ENCODE results near the gene AQR.

The AQR gene

DNA sequence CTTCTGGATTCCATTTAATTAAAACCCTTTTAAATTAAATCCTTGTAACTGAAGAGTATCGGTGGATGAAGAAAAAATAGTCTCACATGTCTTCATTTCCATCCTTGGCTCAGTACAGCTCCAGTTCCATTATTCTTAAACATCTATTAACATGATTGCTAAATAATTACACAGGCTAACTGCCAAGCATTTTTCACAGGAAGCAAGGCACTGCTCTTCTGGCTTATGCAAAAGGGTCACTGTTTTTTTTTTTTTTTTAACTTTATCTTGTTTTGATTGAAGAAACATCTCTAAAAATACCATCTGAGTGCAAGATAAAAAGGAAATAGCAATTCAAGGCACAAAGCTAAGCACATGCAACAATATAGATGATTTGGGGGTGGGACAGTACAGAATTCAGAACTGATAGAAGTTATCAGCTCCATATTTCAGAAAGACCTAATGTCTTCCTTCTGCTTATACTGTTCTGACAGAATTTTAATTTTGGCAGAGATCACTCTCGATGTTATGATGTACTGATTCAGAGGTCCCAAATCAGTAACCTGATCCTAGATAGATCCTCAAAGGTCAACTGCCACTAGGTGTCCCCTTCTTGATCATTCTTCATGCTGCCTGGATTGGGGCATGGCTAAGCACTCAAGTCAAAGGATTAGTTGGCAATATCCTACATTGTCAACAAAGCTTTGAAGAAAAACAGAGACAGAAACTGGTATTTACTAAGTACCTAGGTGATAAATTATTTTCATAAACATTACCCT, 116.4 kb downstream of the AQR start:
- TF ChIP-seq, protein P1, sequence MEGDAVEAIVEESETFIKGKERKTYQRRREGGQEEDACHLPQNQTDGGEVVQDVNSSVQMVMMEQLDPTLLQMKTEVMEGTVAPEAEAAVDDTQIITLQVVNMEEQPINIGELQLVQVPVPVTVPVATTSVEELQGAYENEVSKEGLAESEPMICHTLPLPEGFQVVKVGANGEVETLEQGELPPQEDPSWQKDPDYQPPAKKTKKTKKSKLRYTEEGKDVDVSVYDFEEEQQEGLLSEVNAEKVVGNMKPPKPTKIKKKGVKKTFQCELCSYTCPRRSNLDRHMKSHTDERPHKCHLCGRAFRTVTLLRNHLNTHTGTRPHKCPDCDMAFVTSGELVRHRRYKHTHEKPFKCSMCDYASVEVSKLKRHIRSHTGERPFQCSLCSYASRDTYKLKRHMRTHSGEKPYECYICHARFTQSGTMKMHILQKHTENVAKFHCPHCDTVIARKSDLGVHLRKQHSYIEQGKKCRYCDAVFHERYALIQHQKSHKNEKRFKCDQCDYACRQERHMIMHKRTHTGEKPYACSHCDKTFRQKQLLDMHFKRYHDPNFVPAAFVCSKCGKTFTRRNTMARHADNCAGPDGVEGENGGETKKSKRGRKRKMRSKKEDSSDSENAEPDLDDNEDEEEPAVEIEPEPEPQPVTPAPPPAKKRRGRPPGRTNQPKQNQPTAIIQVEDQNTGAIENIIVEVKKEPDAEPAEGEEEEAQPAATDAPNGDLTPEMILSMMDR (IDR thresholded peaks at IDR 0.05): no peak
- Mint-ChIP-seq H3K36me3 (ENCODE audit: low read depth) (peaks cover 42% of the 10 kb centered on the region), H3K27ac (peak overlapping the region; percentile 59), H3K4me3 (no peak overlapping the region), H3K27me3 (ENCODE audit: low read depth, poor library complexity) (peaks cover 4% of the 10 kb centered on the region), H3K4me1 (no peaks in the 10 kb centered on the region), H3K9me3 (peaks cover 6% of the 10 kb centered on the region)
- DNase-seq: no peak

DNA sequence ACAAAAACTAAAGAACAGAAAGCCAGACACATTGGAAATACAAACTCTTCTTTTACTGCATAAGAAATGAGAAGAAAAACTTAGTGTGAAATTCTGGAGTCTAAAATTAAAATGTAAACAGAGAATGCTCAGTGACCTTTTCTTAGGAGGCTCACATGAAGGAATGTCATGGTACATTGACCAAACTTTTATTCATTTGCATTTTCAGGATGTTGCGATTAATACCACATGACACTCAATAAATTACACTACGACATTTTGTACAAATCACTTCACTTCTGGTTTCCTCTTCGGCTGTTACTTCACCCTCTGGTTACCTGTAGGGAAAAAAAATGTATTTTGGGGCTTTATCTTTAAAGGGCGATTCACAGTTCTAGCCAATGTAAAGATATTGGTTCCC, 117.8 kb downstream of the AQR start:
- no peaks in the 10 kb centered on the region for H3K4me1 Mint-ChIP-seq
- TF ChIP-seq, protein P1 (IDR thresholded peaks at IDR 0.05): no peak
- H3K36me3 Mint-ChIP-seq (ENCODE audit: low read depth): peaks cover 28% of the 10 kb centered on the region
- no peak for DNase-seq
- H3K9me3 Mint-ChIP-seq: peaks cover 9% of the 10 kb centered on the region
- H3K27ac Mint-ChIP-seq: no peak overlapping the region
- no peak overlapping the region for H3K4me3 Mint-ChIP-seq
- peaks cover 4% of the 10 kb centered on the region for H3K27me3 Mint-ChIP-seq (ENCODE audit: low read depth, poor library complexity)

DNA sequence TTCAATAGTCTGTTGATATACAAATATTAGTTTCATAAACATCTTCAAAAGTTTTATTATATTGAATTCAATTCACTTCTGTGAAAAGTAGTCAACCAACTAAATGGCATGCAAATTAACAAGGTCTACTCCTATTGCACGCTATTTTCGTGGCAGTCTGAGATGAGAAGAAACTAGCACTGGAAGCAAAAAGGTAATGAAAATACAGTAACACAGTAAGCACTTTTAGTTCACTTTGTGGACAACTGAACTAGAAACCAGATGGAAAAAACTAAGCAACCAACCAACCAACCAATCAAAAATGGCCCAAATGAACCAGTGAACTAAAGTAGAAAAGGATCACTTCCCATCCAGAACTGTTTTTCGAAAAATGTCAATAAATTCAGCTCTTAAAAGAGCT, 118.5 kb downstream of the AQR start:
- no peak overlapping the region for H3K4me3 Mint-ChIP-seq

DNA sequence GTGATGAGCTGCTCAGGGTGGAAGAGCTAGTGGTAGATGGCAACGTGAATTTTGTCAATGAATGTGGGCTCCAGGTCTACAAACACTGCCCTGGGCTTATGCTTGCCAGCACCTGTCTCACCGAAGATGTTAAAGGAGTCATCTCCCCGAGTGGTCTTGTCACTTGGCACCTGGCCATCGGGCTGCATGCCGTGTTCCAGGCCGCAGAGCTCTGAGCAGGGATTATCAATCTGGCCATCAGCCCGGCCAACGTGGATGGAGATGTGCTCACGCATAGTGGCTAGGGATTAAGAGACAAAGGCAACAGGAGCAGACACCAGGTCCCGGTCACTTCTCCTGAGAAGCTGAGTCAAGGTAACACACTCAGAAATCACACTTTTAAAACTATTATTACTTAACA, 119.4 kb downstream of the AQR start:
- no peak overlapping the region for H3K4me3 Mint-ChIP-seq
- no peak overlapping the region for H3K27ac Mint-ChIP-seq
- TF ChIP-seq, protein P1 (IDR thresholded peaks at IDR 0.05): no peak
- H3K9me3 Mint-ChIP-seq: peaks cover 9% of the 10 kb centered on the region
- DNase-seq: no peak
- peaks cover 4% of the 10 kb centered on the region for H3K27me3 Mint-ChIP-seq (ENCODE audit: low read depth, poor library complexity)
- peaks cover 17% of the 10 kb centered on the region for H3K36me3 Mint-ChIP-seq (ENCODE audit: low read depth)
- H3K4me1 Mint-ChIP-seq: no peaks in the 10 kb centered on the region

More for the DNA sequence above, 118.5 kb downstream of the AQR start:
- Mint-ChIP-seq H3K36me3 (ENCODE audit: low read depth) (peaks cover 24% of the 10 kb centered on the region), H3K9me3 (peaks cover 9% of the 10 kb centered on the region), H3K4me1 (no peaks in the 10 kb centered on the region), H3K27ac (no peak overlapping the region), H3K27me3 (ENCODE audit: low read depth, poor library complexity) (peaks cover 4% of the 10 kb centered on the region)
- DNase-seq: no peak
- TF ChIP-seq, protein P1 (IDR thresholded peaks at IDR 0.05): no peak

DNA sequence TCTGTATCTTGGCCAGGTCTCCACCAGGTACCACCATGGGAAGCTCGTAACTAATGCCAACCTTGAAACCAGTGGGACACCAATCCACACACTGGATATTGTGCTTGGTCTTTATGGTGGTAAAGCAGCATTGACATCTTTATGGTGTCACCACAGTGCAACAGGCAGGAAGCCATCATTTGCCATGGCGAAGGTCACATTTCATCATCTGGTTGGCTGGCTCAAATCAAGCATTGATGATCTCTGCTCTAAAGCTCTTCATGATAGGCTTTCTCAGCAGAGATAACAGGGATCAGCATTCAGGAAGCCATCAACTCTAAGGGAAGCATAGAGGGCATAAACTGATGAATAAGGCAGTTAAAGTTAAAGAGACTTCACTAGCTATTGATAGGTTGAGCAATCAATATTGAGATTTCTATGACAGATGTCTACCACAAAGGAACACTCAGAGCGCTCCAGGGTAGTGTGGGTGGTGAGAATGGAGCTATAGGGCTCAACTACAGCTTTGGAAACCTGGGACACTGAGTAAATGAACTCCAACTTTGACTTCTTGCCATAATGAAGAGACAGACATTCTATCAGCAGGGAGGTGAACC, 120.1 kb downstream of the AQR start:
- no peak overlapping the region for H3K27ac Mint-ChIP-seq
- DNase-seq: no peak
- TF ChIP-seq, protein P1 (IDR thresholded peaks at IDR 0.05): no peak
- no peaks in the 10 kb centered on the region for H3K4me1 Mint-ChIP-seq
- H3K36me3 Mint-ChIP-seq (ENCODE audit: low read depth): peaks cover 11% of the 10 kb centered on the region
- no peak overlapping the region for H3K4me3 Mint-ChIP-seq
- H3K27me3 Mint-ChIP-seq (ENCODE audit: low read depth, poor library complexity): peaks cover 4% of the 10 kb centered on the region
- H3K9me3 Mint-ChIP-seq: peaks cover 9% of the 10 kb centered on the region

DNA sequence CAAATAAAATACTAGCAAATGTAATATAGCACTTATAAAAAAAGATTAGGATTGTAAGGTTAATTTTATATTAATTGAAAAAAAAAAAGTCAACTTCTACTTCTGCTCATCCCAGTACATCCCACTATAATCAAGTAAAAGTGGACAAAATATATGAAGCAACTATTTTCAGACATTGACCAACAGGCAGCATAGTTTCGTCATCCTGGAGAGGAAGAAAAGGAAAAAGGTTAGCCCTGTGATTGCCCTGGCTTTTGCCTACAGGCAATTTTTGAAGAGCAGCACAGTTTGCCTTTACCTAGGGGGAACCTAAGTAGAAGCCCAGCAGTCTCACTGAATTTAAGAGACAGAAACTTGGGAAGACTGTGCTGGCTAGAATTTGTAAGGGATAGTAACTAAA, 121.9 kb downstream of the AQR start:
- peaks cover 8% of the 10 kb centered on the region for H3K36me3 Mint-ChIP-seq (ENCODE audit: low read depth)
- TF ChIP-seq, protein P1 (IDR thresholded peaks at IDR 0.05): no peak
- no peaks in the 10 kb centered on the region for H3K4me1 Mint-ChIP-seq
- H3K27me3 Mint-ChIP-seq (ENCODE audit: low read depth, poor library complexity): peaks cover 4% of the 10 kb centered on the region
- DNase-seq: no peak
- H3K4me3 Mint-ChIP-seq: no peak overlapping the region
- no peak overlapping the region for H3K27ac Mint-ChIP-seq
- H3K9me3 Mint-ChIP-seq: peaks cover 9% of the 10 kb centered on the region

Data from nephron progenitor cell (in vitro differentiated cells).